Neural cell (in vitro differentiated cells): Measurements from ENCODE around the gene LRRC8E.

Experiments used
- EP300 ChIP-seq: fragments of 450-650 bp; conservative IDR thresholded peaks from 2 replicates; pipeline ENCODE4 v1.6.1; 2014; ENCODE audit warnings: antibody characterized with exemption, mild to moderate bottlenecking, moderate library complexity; ENCODE audit not compliant: poor library complexity, severe bottlenecking
- EZH2 ChIP-seq: fragments of 200-600, 300-800 bp; shearing (Covaris generic), sonication (generic); IDR thresholded peaks from 2 replicates; pipeline ENCODE4 v1.6.1; 2014; ENCODE audit warnings: antibody characterized with exemption, low read length, borderline replicate concordance, mild to moderate bottlenecking; ENCODE audit not compliant: insufficient read depth, poor library complexity, severe bottlenecking
- POLR2AphosphoS5 ChIP-seq: IDR thresholded peaks from 2 replicates; pipeline ENCODE4 v1.6.1; 2012
- RAD21 ChIP-seq: fragments of 450-650 bp; conservative IDR thresholded peaks from 2 replicates; pipeline ENCODE4 v1.6.1; 2014; ENCODE audit warnings: antibody characterized with exemption, mild to moderate bottlenecking, moderate library complexity
- SMC3 ChIP-seq: fragments of 450-650 bp; conservative IDR thresholded peaks from 2 replicates; pipeline ENCODE4 v1.6.1; 2014; ENCODE audit warnings: antibody characterized with exemption, mild to moderate bottlenecking, moderate library complexity; ENCODE audit not compliant: poor library complexity
- TAF1 ChIP-seq: IDR thresholded peaks from 2 replicates; pipeline ENCODE4 v1.6.1; 2012; ENCODE audit warnings: low read depth
- TF ChIP-seq, protein P1 (sequence below): fragments of 450-650 bp; IDR thresholded peaks from 2 replicates; pipeline ENCODE4 v1.5.1; 2014; ENCODE audit warnings: antibody characterized with exemption, mild to moderate bottlenecking, moderate library complexity; ENCODE audit not compliant: poor library complexity, severe bottlenecking

DNA sequence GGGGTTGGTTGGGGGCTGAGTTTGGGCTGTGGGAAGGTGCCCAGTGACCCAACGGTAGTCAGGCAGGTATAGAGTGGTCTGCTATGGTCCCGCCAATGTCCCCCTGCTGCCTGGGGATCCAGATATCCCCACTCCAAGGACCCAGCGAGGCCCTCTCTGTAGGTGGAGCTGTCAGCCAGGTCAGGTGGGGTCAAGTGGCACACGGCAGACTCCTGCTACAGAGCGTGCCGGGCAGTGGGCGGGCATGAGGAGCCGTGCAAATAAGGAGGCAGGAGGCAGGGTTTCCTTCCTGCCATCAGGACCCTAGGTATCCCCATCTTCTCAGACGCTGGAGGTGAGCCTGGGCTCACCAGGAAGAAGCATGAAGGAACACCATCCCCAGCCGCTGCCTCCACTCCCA lies 43.4 kb upstream of the LRRC8E start:
- TF ChIP-seq, protein P1, sequence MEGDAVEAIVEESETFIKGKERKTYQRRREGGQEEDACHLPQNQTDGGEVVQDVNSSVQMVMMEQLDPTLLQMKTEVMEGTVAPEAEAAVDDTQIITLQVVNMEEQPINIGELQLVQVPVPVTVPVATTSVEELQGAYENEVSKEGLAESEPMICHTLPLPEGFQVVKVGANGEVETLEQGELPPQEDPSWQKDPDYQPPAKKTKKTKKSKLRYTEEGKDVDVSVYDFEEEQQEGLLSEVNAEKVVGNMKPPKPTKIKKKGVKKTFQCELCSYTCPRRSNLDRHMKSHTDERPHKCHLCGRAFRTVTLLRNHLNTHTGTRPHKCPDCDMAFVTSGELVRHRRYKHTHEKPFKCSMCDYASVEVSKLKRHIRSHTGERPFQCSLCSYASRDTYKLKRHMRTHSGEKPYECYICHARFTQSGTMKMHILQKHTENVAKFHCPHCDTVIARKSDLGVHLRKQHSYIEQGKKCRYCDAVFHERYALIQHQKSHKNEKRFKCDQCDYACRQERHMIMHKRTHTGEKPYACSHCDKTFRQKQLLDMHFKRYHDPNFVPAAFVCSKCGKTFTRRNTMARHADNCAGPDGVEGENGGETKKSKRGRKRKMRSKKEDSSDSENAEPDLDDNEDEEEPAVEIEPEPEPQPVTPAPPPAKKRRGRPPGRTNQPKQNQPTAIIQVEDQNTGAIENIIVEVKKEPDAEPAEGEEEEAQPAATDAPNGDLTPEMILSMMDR, result no peak
- TF ChIP-seq RAD21, result no peak
- TF ChIP-seq POLR2AphosphoS5, result no peak
- TF ChIP-seq EP300, result no peak
- no peak for TF ChIP-seq EZH2
- TF ChIP-seq TAF1, result no peak
- TF ChIP-seq SMC3, result no peak
